Measurements from ENCODE around the gene ZNF3. TPM values are rescaled to one million over a fixed set of nuclear protein-coding genes. Genes with fewer than 3 reads are reported as not detected.

The ZNF3 gene
- polyA plus RNA-seq, 2 of the 4 experiments (the other 2 are of a cell fraction) = 22.5 to 30.2 TPM

DNA sequence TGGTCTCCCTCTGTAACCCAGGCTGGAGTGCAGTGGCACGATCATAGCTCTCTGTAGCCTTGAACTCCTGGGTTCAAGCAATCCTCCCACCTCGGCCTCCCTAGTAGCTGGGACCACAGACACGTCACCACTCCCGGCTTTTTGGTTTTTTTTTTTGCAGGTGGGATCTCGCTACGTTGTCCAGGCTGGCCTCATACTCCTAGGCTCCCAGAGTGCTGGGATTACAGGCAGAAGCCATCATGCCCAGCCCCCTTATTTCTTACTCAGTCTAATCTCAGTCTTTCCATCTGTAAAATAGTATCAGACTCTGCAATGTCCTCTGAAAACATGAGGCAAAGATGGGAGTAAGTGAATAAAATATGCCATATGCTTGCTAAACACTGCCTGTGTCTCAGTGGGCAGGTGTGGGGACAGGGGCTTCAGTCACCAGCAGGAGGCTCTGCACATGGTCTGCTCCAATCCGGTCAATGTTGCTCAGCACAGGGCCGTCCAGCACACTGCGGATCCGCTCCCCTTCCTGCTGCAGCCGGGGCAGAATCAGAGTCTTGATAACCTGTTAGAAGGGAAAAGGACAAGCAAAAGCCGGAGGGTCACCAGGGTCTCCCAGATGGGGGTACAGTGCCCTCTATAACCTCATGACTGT is 28.1 kb upstream of the ZNF3 start (continued):
- TF ChIP-seq POLR2AphosphoS2 (conservative IDR thresholded peaks at IDR 0.05; ENCODE audit: low read length) (no peak), NR3C1 (IDR thresholded peaks at IDR 0.05) (no peak), RAD21 (conservative IDR thresholded peaks at IDR 0.05 in 1 of 2, IDR thresholded peaks at IDR 0.05 in 1 of 2) (no peak), HDAC2 (IDR thresholded peaks at IDR 0.05) (no peak), JUNB (IDR thresholded peaks at IDR 0.05) (no peak), CHD2 (IDR thresholded peaks at IDR 0.05; ENCODE audit: low read length, partially characterized antibody) (no peak)
- TF ChIP-seq, protein P1, sequence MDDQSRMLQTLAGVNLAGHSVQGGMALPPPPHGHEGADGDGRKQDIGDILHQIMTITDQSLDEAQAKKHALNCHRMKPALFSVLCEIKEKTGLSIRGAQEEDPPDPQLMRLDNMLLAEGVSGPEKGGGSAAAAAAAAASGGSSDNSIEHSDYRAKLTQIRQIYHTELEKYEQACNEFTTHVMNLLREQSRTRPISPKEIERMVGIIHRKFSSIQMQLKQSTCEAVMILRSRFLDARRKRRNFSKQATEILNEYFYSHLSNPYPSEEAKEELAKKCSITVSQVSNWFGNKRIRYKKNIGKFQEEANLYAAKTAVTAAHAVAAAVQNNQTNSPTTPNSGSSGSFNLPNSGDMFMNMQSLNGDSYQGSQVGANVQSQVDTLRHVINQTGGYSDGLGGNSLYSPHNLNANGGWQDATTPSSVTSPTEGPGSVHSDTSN (IDR thresholded peaks at IDR 0.05) = no peak
- TF ChIP-seq, protein P2, sequence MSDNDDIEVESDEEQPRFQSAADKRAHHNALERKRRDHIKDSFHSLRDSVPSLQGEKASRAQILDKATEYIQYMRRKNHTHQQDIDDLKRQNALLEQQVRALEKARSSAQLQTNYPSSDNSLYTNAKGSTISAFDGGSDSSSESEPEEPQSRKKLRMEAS (IDR thresholded peaks at IDR 0.05) = no peak
- TF ChIP-seq, protein P3, sequence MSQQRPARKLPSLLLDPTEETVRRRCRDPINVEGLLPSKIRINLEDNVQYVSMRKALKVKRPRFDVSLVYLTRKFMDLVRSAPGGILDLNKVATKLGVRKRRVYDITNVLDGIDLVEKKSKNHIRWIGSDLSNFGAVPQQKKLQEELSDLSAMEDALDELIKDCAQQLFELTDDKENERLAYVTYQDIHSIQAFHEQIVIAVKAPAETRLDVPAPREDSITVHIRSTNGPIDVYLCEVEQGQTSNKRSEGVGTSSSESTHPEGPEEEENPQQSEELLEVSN (IDR thresholded peaks at IDR 0.05; ENCODE audit: borderline replicate concordance, low read depth) = no peak

DNA sequence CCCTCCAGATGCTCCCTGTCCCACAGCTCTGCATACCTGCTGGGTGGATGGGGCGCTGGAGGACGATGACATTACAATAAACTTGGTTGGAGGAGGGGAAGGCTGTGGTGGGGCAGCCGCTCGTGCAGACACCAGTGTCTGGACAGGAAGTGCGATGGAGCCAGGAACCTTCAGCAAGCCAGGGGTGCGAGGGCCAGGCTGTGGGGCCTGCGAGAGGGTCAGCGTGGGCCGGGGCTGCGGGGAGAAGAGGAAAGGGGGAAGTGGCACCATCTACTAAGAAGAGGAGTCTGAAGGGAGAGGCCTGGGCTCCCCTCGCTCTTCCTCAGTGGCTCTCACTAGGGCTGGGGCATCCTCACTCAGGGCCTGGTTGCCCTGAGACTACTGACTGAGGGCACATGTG is 26.4 kb upstream of the ZNF3 start:
- WGBS (ENCODE audit: missing lambda C conversion rate) = 87% methylated on average over 11 of the region's 11 CpGs

DNA sequence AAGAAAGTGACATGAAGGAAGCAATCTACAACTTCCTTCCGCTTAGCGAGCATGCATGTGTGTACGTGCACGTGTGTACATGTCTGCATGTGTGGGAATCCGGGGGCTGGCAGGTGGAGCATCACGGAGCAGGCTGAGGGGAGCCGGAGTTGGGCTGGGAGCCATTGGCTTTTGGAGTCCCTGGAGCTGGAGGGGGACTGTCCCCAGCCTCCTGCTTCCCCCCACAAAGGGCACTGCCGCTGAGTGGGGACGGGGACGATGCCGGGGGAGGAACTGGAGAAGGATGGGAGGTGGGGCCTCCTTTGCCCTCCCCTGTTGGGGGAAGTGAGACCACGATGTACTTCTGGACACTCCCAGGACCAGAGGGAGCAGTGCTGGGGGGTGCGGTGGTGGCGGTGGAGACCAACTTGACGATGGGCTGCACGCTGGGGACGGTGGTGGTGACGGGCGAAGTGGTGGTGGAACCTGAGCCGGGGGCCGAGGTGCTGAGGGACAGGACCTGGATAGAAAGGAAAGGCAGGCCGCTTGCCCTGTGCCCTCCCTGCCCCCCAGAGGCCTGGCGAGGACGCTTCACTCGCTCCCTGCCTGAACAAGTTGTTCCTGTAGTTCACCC is 25.7 kb upstream of the ZNF3 start:
- Histone ChIP-seq H3K4me1 (peaks cover 8% of the 10 kb centered on the region), H3K4me2 (no peak overlapping the region), H3K4me3 (no peak overlapping the region), H3K27ac (no peak overlapping the region; a peak in 1 of 6 replicates), H3K9me3 (no peaks in the 10 kb centered on the region)
- DNase-seq (ENCODE audit: low read depth in 1 of 2, low spot score in 1 of 2) (no peak), ATAC-seq (no peak), FAIRE-seq (no peak)
- WGBS (ENCODE audit: missing lambda C conversion rate) = 95% methylated on average over 25 of the region's 25 CpGs
- TF ChIP-seq SREBF2 (IDR thresholded peaks at IDR 0.05) (no peak), CEBPB (IDR thresholded peaks at IDR 0.05) (no peak), KDM5A (IDR thresholded peaks at IDR 0.05) (no peak), HDAC2 (IDR thresholded peaks at IDR 0.05) (no peak), ZFP36 (IDR thresholded peaks at IDR 0.05; ENCODE audit: borderline replicate concordance, partially characterized antibody) (no peak), JUNB (IDR thresholded peaks at IDR 0.05) (no peak)
- TF ChIP-seq, protein P4, sequence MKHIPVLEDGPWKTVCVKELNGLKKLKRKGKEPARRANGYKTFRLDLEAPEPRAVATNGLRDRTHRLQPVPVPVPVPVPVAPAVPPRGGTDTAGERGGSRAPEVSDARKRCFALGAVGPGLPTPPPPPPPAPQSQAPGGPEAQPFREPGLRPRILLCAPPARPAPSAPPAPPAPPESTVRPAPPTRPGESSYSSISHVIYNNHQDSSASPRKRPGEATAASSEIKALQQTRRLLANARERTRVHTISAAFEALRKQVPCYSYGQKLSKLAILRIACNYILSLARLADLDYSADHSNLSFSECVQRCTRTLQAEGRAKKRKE (CRISPR knock-in tag; IDR thresholded peaks at IDR 0.05; ENCODE audit: low read depth) = no peak
- TF ChIP-seq, protein P5, sequence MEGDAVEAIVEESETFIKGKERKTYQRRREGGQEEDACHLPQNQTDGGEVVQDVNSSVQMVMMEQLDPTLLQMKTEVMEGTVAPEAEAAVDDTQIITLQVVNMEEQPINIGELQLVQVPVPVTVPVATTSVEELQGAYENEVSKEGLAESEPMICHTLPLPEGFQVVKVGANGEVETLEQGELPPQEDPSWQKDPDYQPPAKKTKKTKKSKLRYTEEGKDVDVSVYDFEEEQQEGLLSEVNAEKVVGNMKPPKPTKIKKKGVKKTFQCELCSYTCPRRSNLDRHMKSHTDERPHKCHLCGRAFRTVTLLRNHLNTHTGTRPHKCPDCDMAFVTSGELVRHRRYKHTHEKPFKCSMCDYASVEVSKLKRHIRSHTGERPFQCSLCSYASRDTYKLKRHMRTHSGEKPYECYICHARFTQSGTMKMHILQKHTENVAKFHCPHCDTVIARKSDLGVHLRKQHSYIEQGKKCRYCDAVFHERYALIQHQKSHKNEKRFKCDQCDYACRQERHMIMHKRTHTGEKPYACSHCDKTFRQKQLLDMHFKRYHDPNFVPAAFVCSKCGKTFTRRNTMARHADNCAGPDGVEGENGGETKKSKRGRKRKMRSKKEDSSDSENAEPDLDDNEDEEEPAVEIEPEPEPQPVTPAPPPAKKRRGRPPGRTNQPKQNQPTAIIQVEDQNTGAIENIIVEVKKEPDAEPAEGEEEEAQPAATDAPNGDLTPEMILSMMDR (IDR thresholded peaks at IDR 0.05) = no peak
- POLR2A ChIA-PET = no interaction called here
- CTCF ChIA-PET = no interaction called here

More for the DNA sequence above, 26.4 kb upstream of the ZNF3 start:
- Histone ChIP-seq H3K4me2 (no peak overlapping the region), H3K4me1 (peaks cover 1% of the 10 kb centered on the region), H3K27ac (no peak overlapping the region; a peak in 1 of 6 replicates), H3K4me3 (no peak overlapping the region), H3K9me3 (no peaks in the 10 kb centered on the region)
- ATAC-seq (no peak), FAIRE-seq (no peak), DNase-seq (ENCODE audit: low read depth in 1 of 2, low spot score in 1 of 2) (no peak)
- ChIA-PET CTCF (no interaction called here), POLR2A (no interaction called here)
- TF ChIP-seq CEBPB (IDR thresholded peaks at IDR 0.05) = no peak
- TF ChIP-seq NPAS2 (CRISPR knock-in tag; IDR thresholded peaks at IDR 0.05; ENCODE audit: borderline replicate concordance) = no peak
- TF ChIP-seq, protein P4 (CRISPR knock-in tag; IDR thresholded peaks at IDR 0.05; ENCODE audit: low read depth) = no peak
- no peak for TF ChIP-seq BHLHE40 (IDR thresholded peaks at IDR 0.05; ENCODE audit: low read depth, low read length)
- no peak for TF ChIP-seq RARB (CRISPR knock-in tag; IDR thresholded peaks at IDR 0.05)
- TF ChIP-seq HEYL (CRISPR knock-in tag; IDR thresholded peaks at IDR 0.05) = no peak
- no peak for TF ChIP-seq CBX2 (IDR thresholded peaks at IDR 0.05; ENCODE audit: borderline replicate concordance, low read depth)
- TF ChIP-seq ZSCAN20 (CRISPR knock-in tag; IDR thresholded peaks at IDR 0.05) = no peak
- no peak for TF ChIP-seq ZFP36 (IDR thresholded peaks at IDR 0.05; ENCODE audit: borderline replicate concordance, partially characterized antibody)
- TF ChIP-seq FOXS1 (CRISPR knock-in tag; IDR thresholded peaks at IDR 0.05) = no peak
- TF ChIP-seq, protein P6, sequence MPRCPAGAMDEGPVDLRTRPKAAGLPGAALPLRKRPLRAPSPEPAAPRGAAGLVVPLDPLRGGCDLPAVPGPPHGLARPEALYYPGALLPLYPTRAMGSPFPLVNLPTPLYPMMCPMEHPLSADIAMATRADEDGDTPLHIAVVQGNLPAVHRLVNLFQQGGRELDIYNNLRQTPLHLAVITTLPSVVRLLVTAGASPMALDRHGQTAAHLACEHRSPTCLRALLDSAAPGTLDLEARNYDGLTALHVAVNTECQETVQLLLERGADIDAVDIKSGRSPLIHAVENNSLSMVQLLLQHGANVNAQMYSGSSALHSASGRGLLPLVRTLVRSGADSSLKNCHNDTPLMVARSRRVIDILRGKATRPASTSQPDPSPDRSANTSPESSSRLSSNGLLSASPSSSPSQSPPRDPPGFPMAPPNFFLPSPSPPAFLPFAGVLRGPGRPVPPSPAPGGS (IDR thresholded peaks at IDR 0.05) = no peak
- TF ChIP-seq JUN (IDR thresholded peaks at IDR 0.05) = no peak
- no peak for TF ChIP-seq HOXB13 (CRISPR knock-in tag; IDR thresholded peaks at IDR 0.05; ENCODE audit: low read depth)
- TF ChIP-seq, protein P2 (IDR thresholded peaks at IDR 0.05) = no peak
- TF ChIP-seq NFE2L2 (conservative IDR thresholded peaks at IDR 0.05; ENCODE audit: low read length) = no peak
- TF ChIP-seq HDAC2 (IDR thresholded peaks at IDR 0.05) = no peak

Measured in A549 (cell line).